HCT116 (cell line): ENCODE measurements around the gene HEMK1. TPM values are rescaled to one million over a fixed set of nuclear protein-coding genes. Genes with fewer than 3 reads are reported as not detected.

ENCODE experiments used
- ZFX ChIP-seq: fragments of 450-650 bp; IDR thresholded peaks from 2 replicates; pipeline ENCODE4 v1.6.1; 2017
- ZNF274 ChIP-seq: fragments of 200-500 bp; sonication (Bioruptor generic); IDR thresholded peaks from 2 replicates; pipeline ENCODE4 v1.6.1; 2014; ENCODE audit warnings: mild to moderate bottlenecking, low read depth, low read length, inconsistent platforms
- total RNA-seq: library from RNA; stranded (reverse); gene quantifications from one replicate; pipeline ENCODE4 v1.2.1, GENCODE V29; 2021; ENCODE audit not compliant: unreplicated experiment
- TF ChIP-seq, protein P1 (sequence below): IDR thresholded peaks from 2 replicates; pipeline ENCODE4 v1.6.1; 2012; ENCODE audit warnings: low read depth
- TF ChIP-seq, protein P2 (sequence below), 3 experiments: fragments of 200-600 bp in 1 of 3; sonication (generic) in 1 of 3; IDR thresholded peaks in 2 of 3; conservative IDR thresholded peaks in 1 of 3; 2 replicates each; pipeline ENCODE4 v1.5.1; 2012 to 2017; ENCODE audit warnings: low read depth in 2 of 3, low read length in 2 of 3, antibody characterized with exemption in 1 of 3, borderline replicate concordance in 1 of 3, control low read depth in 1 of 3, mild to moderate bottlenecking in 1 of 3, mixed read lengths in 1 of 3, mixed run types in 1 of 3, moderate library complexity in 1 of 3; ENCODE audit not compliant: insufficient read depth in 1 of 3
- TF ChIP-seq, protein P3 (sequence below): IDR thresholded peaks from 2 replicates; pipeline ENCODE4 v1.6.1; 2011; ENCODE audit warnings: mild to moderate bottlenecking, low read length, moderate library complexity; ENCODE audit not compliant: insufficient replicate concordance; ENCODE audit errors: extremely low read depth

Gene HEMK1
- total RNA-seq, 1 experiment from 2014 or later: 20.5 TPM

DNA sequence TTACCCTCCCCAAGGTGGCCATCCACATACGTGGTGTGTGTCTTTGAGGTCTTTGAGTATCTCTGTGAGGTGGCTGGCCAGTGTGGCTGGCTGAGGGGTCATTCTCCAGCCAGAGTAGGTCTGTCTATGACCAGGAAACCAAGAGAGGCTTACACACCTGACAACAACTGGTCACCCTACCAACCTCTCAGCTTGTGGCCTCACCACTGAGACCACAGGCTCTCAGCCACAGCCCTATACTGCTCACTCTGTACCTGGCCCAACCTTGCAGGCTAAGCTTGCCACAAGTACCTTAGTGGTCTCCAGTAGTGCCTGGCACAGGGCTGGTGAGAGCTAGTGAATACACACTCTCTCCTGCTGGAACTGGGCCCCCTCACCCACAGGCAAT lies 5.1 kb downstream of the HEMK1 start (continued):
- TF ChIP-seq, protein P1, sequence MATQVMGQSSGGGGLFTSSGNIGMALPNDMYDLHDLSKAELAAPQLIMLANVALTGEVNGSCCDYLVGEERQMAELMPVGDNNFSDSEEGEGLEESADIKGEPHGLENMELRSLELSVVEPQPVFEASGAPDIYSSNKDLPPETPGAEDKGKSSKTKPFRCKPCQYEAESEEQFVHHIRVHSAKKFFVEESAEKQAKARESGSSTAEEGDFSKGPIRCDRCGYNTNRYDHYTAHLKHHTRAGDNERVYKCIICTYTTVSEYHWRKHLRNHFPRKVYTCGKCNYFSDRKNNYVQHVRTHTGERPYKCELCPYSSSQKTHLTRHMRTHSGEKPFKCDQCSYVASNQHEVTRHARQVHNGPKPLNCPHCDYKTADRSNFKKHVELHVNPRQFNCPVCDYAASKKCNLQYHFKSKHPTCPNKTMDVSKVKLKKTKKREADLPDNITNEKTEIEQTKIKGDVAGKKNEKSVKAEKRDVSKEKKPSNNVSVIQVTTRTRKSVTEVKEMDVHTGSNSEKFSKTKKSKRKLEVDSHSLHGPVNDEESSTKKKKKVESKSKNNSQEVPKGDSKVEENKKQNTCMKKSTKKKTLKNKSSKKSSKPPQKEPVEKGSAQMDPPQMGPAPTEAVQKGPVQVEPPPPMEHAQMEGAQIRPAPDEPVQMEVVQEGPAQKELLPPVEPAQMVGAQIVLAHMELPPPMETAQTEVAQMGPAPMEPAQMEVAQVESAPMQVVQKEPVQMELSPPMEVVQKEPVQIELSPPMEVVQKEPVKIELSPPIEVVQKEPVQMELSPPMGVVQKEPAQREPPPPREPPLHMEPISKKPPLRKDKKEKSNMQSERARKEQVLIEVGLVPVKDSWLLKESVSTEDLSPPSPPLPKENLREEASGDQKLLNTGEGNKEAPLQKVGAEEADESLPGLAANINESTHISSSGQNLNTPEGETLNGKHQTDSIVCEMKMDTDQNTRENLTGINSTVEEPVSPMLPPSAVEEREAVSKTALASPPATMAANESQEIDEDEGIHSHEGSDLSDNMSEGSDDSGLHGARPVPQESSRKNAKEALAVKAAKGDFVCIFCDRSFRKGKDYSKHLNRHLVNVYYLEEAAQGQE: no peak
- TF ChIP-seq ZNF274: no peak
- TF ChIP-seq, protein P2, sequence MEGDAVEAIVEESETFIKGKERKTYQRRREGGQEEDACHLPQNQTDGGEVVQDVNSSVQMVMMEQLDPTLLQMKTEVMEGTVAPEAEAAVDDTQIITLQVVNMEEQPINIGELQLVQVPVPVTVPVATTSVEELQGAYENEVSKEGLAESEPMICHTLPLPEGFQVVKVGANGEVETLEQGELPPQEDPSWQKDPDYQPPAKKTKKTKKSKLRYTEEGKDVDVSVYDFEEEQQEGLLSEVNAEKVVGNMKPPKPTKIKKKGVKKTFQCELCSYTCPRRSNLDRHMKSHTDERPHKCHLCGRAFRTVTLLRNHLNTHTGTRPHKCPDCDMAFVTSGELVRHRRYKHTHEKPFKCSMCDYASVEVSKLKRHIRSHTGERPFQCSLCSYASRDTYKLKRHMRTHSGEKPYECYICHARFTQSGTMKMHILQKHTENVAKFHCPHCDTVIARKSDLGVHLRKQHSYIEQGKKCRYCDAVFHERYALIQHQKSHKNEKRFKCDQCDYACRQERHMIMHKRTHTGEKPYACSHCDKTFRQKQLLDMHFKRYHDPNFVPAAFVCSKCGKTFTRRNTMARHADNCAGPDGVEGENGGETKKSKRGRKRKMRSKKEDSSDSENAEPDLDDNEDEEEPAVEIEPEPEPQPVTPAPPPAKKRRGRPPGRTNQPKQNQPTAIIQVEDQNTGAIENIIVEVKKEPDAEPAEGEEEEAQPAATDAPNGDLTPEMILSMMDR (IDR thresholded peaks at IDR 0.05 in 2 of 3, conservative IDR thresholded peaks at IDR 0.05 in 1 of 3; ENCODE audit: borderline replicate concordance in 1 of 3, insufficient read depth in 1 of 3, low read depth in 2 of 3, low read length in 2 of 3): no peak
- TF ChIP-seq ZFX: no peak
- TF ChIP-seq, protein P3, sequence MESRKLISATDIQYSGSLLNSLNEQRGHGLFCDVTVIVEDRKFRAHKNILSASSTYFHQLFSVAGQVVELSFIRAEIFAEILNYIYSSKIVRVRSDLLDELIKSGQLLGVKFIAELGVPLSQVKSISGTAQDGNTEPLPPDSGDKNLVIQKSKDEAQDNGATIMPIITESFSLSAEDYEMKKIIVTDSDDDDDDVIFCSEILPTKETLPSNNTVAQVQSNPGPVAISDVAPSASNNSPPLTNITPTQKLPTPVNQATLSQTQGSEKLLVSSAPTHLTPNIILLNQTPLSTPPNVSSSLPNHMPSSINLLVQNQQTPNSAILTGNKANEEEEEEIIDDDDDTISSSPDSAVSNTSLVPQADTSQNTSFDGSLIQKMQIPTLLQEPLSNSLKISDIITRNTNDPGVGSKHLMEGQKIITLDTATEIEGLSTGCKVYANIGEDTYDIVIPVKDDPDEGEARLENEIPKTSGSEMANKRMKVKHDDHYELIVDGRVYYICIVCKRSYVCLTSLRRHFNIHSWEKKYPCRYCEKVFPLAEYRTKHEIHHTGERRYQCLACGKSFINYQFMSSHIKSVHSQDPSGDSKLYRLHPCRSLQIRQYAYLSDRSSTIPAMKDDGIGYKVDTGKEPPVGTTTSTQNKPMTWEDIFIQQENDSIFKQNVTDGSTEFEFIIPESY: no peak
